ENCODE results near the gene ZNF326.

The ZNF326 gene, protein sequence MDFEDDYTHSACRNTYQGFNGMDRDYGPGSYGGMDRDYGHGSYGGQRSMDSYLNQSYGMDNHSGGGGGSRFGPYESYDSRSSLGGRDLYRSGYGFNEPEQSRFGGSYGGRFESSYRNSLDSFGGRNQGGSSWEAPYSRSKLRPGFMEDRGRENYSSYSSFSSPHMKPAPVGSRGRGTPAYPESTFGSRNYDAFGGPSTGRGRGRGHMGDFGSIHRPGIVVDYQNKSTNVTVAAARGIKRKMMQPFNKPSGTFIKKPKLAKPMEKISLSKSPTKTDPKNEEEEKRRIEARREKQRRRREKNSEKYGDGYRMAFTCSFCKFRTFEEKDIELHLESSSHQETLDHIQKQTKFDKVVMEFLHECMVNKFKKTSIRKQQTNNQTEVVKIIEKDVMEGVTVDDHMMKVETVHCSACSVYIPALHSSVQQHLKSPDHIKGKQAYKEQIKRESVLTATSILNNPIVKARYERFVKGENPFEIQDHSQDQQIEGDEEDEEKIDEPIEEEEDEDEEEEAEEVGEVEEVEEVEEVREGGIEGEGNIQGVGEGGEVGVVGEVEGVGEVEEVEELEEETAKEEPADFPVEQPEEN

GRCh38 chr1:89994805-89995597 is at the start of gene ZNF326:
TSS of gene ZNF326 (plus strand) at chr1:89995110. CDS start at chr1:89995258, 148 bp downstream.
- peak; percentile 91 to 96 (median 95) for DNase-seq (ENCODE audit: low read depth in 2 of 3, low spot score in 1 of 3)

GRCh38 chr1:89945852-89946476 is 48.9 kb upstream of the ZNF326 start:
- DNase-seq (ENCODE audit: low read depth in 2 of 3, low spot score in 1 of 3) = no peak

- no peak for DNase-seq (ENCODE audit: low read depth in 2 of 3, low spot score in 1 of 3)
Measured at GRCh38 chr1:89946532-89946931, 48.4 kb upstream of the ZNF326 start.

DNA sequence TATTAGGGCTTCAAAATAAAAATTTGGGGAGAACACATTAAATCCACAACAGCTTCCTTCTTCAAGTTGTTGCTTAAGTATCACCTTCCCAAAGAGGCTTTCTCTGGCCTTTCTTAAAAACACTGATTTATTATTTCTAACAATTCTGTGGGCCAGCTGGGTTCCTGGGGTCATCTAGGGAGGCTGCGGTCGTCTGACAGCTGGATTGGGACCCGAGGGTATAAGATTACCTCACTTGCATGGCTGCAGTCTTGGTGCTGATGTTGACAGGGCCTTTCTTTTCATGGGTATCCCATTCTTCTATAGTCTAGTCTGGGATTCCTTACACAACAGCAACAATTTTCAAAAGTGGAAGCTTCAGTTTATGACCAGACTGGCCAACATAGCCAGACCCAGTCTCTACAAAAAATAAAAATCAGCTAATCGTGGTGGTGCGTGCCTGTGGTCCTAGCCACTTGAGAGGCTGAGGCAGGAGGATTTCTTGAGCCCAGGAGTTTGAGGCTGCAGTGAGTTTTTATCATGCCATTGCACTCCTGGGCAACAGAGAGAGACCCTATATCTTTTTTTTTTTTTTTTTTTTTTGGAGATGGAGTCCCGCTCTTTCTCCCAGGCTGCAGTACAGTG is 46.1 kb upstream of the ZNF326 start:
- no peak for DNase-seq (ENCODE audit: low read depth in 2 of 3, low spot score in 1 of 3)

DNA sequence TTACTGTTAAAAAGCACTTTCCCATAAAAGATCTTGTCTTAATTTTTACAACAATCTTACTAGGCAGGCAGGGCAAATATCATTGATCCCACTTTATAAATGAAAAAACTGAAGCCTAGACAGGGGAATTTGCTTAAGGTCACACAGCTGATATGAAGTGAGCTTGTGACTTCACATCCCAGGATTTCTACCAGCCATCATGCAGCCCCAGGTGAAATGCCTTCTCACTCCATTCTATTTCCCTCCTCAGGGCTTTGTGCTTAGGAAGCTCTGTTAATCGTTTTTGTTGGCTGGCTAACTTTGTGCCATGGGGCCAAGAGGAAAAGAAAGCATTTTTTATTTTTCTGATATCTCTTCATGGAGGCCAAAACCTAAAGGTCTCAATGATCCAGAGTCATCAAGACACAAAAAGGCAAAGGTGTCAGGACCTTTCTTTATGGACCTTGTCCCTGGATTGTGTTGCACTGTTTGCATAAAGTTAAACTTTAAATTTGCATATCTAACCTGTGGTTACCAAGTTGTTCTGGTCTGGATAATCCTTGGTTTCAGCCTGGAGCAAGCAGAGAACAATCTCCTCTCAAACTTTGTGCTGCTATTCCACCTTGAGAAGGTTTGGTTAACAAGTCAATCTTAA is 44.8 kb upstream of the ZNF326 start:
- DNase-seq (ENCODE audit: low read depth in 2 of 3, low spot score in 1 of 3) = no peak

GRCh38 chr1:89950703-89951102 is 44.2 kb upstream of the ZNF326 start:
- no peak for DNase-seq (ENCODE audit: low read depth in 2 of 3, low spot score in 1 of 3)

GRCh38 chr1:89951766-89952604 is 42.9 kb upstream of the ZNF326 start:
- DNase-seq (ENCODE audit: low read depth in 2 of 3, low spot score in 1 of 3) = no peak

DNA sequence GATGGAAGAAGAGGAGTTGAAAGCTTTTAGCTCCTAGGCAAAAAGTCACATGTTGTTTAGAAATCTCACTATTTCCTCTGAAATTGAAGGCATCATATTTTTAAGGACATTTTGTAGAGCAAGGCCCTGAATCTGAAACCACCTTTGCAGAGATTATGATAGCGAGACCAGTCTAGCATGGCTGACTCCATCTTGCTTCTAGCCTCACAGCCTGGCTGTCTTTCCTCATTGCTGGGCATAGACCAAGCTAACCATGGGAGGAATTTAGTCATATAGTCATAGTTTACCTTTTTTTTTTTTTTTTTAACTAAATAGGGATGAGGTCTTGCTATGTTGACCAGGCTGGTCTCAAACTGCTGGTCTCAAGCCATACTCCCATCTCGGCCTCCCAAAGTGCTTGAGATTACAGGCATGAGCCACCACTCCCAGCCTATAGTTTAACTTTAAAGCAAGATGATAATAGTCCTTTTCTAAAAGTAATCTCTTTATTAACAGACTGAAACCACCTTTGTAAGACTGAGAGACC is 42.2 kb upstream of the ZNF326 start:
- no peak for DNase-seq (ENCODE audit: low read depth in 2 of 3, low spot score in 1 of 3)

GRCh38 chr1:89953131-89953626 is 41.7 kb upstream of the ZNF326 start:
- peak in 2 of 3 donors; percentile 3 to 21 for DNase-seq (ENCODE audit: low read depth in 2 of 3, low spot score in 1 of 3)

DNA sequence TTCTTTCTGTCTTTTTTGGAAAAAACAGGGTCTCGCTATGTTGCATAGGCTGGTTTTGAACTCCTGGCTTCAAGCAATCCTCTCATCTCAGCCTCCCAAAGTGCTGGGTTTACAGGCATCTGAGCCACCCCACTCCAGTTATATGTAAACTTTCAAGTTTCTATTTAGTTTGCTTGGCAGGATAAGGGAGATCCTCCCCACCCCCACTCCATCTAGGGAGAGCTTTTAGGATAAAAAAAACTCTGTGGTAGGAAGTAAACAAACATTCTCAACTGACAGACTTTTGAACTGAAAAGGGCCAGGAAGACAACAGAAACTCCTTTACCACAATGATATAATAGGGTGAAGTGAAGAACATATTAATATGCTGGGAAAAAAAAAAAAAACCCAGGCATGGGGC is 41.0 kb upstream of the ZNF326 start:
- DNase-seq (ENCODE audit: low read depth in 2 of 3, low spot score in 1 of 3) = no peak

- DNase-seq (ENCODE audit: low read depth in 2 of 3, low spot score in 1 of 3) = no peak
Measured at GRCh38 chr1:89954401-89954800, 40.5 kb upstream of the ZNF326 start.

GRCh38 chr1:89955311-89956205 is 39.4 kb upstream of the ZNF326 start:
- DNase-seq (ENCODE audit: low read depth in 2 of 3, low spot score in 1 of 3) = no peak

DNA sequence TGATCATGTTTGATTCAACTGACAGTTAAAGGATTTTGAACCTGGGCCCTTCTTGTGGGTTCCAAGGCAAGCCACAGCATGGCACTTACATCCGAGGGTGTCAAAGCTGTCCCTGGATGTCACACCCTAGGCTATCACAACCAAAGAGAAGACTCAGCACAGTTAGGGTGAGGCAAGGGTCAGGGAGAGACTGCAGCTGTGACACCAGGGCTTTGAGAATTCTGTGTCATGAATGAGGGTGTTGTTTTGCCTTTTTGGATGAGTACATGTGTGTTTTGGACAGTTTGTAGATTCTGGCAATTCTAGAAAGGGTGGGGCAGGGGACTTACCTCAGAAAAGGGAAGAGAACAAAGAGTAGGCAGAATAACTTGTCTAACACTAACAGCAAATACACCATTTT is 37.8 kb upstream of the ZNF326 start:
- no peak for DNase-seq (ENCODE audit: low read depth in 2 of 3, low spot score in 1 of 3)

GRCh38 chr1:89958851-89959654 is 35.9 kb upstream of the ZNF326 start:
- no peak for DNase-seq (ENCODE audit: low read depth in 2 of 3, low spot score in 1 of 3)

DNA sequence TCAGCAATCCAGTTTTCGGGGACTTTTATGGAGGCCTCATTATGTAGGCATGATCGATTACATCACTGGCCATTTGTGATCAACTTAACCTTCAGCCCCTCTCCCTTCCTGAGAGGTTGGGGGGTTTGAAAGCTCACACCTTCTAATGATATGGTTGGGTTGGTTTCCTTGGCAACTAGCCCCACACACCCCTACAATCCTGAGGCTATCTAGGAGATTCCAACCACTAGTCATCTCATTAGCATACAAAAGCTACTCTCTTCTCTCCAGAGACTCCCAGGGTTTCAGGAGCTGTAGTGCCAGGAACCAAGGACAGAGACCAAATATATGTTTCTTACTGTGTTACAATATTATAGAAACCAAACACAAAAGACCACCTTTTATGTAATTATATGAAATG is 35.2 kb upstream of the ZNF326 start:
- no peak for DNase-seq (ENCODE audit: low read depth in 2 of 3, low spot score in 1 of 3)

DNA sequence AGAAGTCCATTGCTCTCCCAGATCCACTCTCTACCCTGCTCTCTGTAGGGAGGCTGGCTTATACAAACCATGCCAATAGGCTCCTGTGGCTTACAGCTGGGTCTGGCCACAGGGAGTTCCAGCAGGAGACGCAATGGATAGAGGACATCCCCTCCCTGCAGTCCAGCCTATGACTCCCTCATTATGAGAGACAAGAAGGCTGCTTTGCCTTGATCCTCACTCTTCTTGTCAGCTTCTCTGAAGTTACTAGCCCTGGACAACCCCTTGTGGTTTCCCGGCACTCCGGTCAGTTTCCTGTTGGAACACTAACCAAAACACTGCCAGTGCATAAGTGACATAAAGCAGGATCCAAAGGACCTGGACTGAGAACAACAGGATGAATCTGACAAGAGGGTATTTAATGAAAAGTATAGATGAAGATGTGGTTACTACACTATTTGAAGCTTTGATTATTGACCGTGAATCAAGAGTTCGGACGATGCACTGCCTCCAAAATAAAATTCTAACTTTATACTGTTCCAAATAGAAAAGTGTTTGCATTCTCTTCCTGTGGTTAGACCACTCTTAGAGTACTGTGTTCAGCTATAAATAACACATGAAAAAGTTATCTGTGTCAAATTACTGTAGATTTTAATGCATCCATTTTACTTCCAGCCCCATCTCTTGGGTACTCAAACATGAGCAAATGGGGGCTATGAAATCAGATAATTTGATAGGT is 32.7 kb upstream of the ZNF326 start:
- DNase-seq (ENCODE audit: low read depth in 2 of 3, low spot score in 1 of 3) = no peak

DNA sequence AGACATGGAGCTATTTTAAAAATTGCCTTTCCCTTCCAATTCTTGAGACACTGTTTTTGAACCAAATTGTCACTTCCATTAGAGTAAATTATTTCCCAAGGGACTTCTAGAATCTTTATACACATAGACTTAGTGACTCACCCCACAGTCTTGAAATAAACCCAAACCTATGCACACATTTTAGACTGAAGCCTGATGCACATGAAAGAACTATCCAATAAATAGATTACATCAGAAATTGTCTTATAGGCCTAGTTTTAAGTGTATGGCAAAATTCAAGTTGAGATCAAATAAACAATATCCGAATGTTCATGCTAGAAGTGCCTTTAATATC is 32.2 kb upstream of the ZNF326 start:
- DNase-seq (ENCODE audit: low read depth in 2 of 3, low spot score in 1 of 3) = no peak
